MM.1S (cell line): ENCODE data around the gene C20orf202.

Experiments
- CTCF ChIP-seq: fragments of 300-600 bp; sonication (generic); IDR thresholded peaks from 2 replicates; pipeline ENCODE4 v1.5.1; 2016; ENCODE audit warnings: antibody characterized with exemption, low read length, mixed read lengths
- EZH2phosphoT487 ChIP-seq: fragments of 300-600 bp; sonication (generic); IDR thresholded peaks from 2 replicates; pipeline ENCODE4 v1.6.1; 2018; ENCODE audit warnings: antibody characterized with exemption, low read length

GRCh38 chr20:1204576-1204975 is 1.3 kb downstream of the C20orf202 start:
- no peak for TF ChIP-seq EZH2phosphoT487
- TF ChIP-seq CTCF, result no peak
